ENCODE measurements around the gene CDH18. TPM values are rescaled to one million over a fixed set of nuclear protein-coding genes. Genes with fewer than 3 reads are reported as not detected.

Gene CDH18
- total RNA-seq, 2 experiments from 2014 or later, result not detected

- Mint-ChIP-seq H3K4me3 (no peak overlapping the region), H3K9me3 (peaks cover 2% of the 10 kb centered on the region), H3K27me3 (no peaks in the 10 kb centered on the region), H3K36me3 (no peaks in the 10 kb centered on the region), H3K27ac (no peak overlapping the region), H3K4me1 (ENCODE audit: low read depth) (no peaks in the 10 kb centered on the region)
- no peak for DNase-seq
- POLR2A ChIA-PET, result no interaction called here
- intact Hi-C loops (cut with micrococcal nuclease), result no loop called here
- CTCF ChIA-PET, result interaction anchor here (0.7 kb wide), 1 partner anchor 9 kb away, joined by 3 read pairs; no protein-coding TSS in a partner anchor
Observed at GRCh38 chr5:19745247-19745646, 242.8 kb downstream of the CDH18 start.

- Mint-ChIP-seq H3K9me3 (peaks cover 6% of the 10 kb centered on the region), H3K27ac (no peak overlapping the region), H3K27me3 (no peaks in the 10 kb centered on the region), H3K4me1 (ENCODE audit: low read depth) (no peaks in the 10 kb centered on the region), H3K4me3 (no peak overlapping the region), H3K36me3 (no peaks in the 10 kb centered on the region)
- intact Hi-C loops (cut with micrococcal nuclease), result no loop called here
- ChIA-PET CTCF (no interaction called here), POLR2A (no interaction called here)
- no peak for DNase-seq
Observed at GRCh38 chr5:19739671-19740070, 248.3 kb downstream of the CDH18 start.

GRCh38 chr5:19734776-19735175 is 253.2 kb downstream of the CDH18 start:
- intact Hi-C loops (cut with micrococcal nuclease), result no loop called here

GRCh38 chr5:19733612-19734495 is 254.1 kb downstream of the CDH18 start:
- no peak overlapping the region for H3K27ac Mint-ChIP-seq
- ChIA-PET CTCF (no interaction called here), POLR2A (no interaction called here)
- no peaks in the 10 kb centered on the region for H3K36me3 Mint-ChIP-seq
- no peaks in the 10 kb centered on the region for H3K27me3 Mint-ChIP-seq
- no peak overlapping the region for H3K4me3 Mint-ChIP-seq
- H3K4me1 Mint-ChIP-seq (ENCODE audit: low read depth), result no peaks in the 10 kb centered on the region
- H3K9me3 Mint-ChIP-seq, result peaks cover 8% of the 10 kb centered on the region
- no peak for DNase-seq
- intact Hi-C loops (cut with micrococcal nuclease), result no loop called here

More at GRCh38 chr5:19734776-19735175, 253.2 kb downstream of the CDH18 start:
- Mint-ChIP-seq H3K27me3 (no peaks in the 10 kb centered on the region), H3K36me3 (no peaks in the 10 kb centered on the region), H3K9me3 (peaks cover 8% of the 10 kb centered on the region), H3K4me1 (ENCODE audit: low read depth) (no peaks in the 10 kb centered on the region), H3K4me3 (no peak overlapping the region), H3K27ac (no peak overlapping the region)
- no peak for DNase-seq
- POLR2A ChIA-PET, result no interaction called here
- CTCF ChIA-PET, result no interaction called here

GRCh38 chr5:19728571-19728970 is 259.4 kb downstream of the CDH18 start:
- intact Hi-C loops (cut with micrococcal nuclease), result no loop called here
- peaks cover 12% of the 10 kb centered on the region for H3K9me3 Mint-ChIP-seq
- no peaks in the 10 kb centered on the region for H3K36me3 Mint-ChIP-seq
- H3K4me3 Mint-ChIP-seq, result no peak overlapping the region
- no peak overlapping the region for H3K27ac Mint-ChIP-seq
- DNase-seq, result no peak
- H3K4me1 Mint-ChIP-seq (ENCODE audit: low read depth), result no peaks in the 10 kb centered on the region
- POLR2A ChIA-PET, result no interaction called here
- CTCF ChIA-PET, result no interaction called here
- no peaks in the 10 kb centered on the region for H3K27me3 Mint-ChIP-seq

- intact Hi-C loops (cut with micrococcal nuclease), result no loop called here
- ChIA-PET POLR2A (no interaction called here), CTCF (no interaction called here)
- Mint-ChIP-seq H3K36me3 (no peaks in the 10 kb centered on the region), H3K4me1 (ENCODE audit: low read depth) (no peaks in the 10 kb centered on the region), H3K27ac (no peak overlapping the region), H3K9me3 (peaks cover 3% of the 10 kb centered on the region), H3K27me3 (no peaks in the 10 kb centered on the region), H3K4me3 (no peak overlapping the region)
- DNase-seq, result no peak
Observed at GRCh38 chr5:19719109-19719508, 268.9 kb downstream of the CDH18 start.

GRCh38 chr5:19713740-19714139 is 274.3 kb downstream of the CDH18 start:
- ChIA-PET CTCF (no interaction called here), POLR2A (no interaction called here)
- DNase-seq, result no peak
- Mint-ChIP-seq H3K27me3 (no peaks in the 10 kb centered on the region), H3K27ac (no peak overlapping the region), H3K9me3 (peaks cover 7% of the 10 kb centered on the region), H3K4me1 (ENCODE audit: low read depth) (no peaks in the 10 kb centered on the region), H3K36me3 (no peaks in the 10 kb centered on the region), H3K4me3 (no peak overlapping the region)
- intact Hi-C loops (cut with micrococcal nuclease), result no loop called here

GRCh38 chr5:19709403-19709802 is 278.6 kb downstream of the CDH18 start:
- Mint-ChIP-seq H3K36me3 (no peaks in the 10 kb centered on the region), H3K4me1 (ENCODE audit: low read depth) (no peaks in the 10 kb centered on the region), H3K9me3 (peaks cover 11% of the 10 kb centered on the region), H3K27me3 (no peaks in the 10 kb centered on the region), H3K4me3 (no peak overlapping the region), H3K27ac (no peak overlapping the region)
- ChIA-PET POLR2A (no interaction called here), CTCF (no interaction called here)
- no peak for DNase-seq
- intact Hi-C loops (cut with micrococcal nuclease), result no loop called here

GRCh38 chr5:19706776-19707175 is 281.2 kb downstream of the CDH18 start:
- intact Hi-C loops (cut with micrococcal nuclease), result no loop called here
- no peak overlapping the region for H3K4me3 Mint-ChIP-seq
- no peak overlapping the region for H3K27ac Mint-ChIP-seq
- DNase-seq, result no peak
- no peaks in the 10 kb centered on the region for H3K27me3 Mint-ChIP-seq
- CTCF ChIA-PET, result no interaction called here
- no peaks in the 10 kb centered on the region for H3K36me3 Mint-ChIP-seq
- POLR2A ChIA-PET, result no interaction called here
- H3K4me1 Mint-ChIP-seq (ENCODE audit: low read depth), result no peaks in the 10 kb centered on the region
- H3K9me3 Mint-ChIP-seq, result peaks cover 20% of the 10 kb centered on the region

- no peaks in the 10 kb centered on the region for H3K4me1 Mint-ChIP-seq (ENCODE audit: low read depth)
- CTCF ChIA-PET, result no interaction called here
- H3K9me3 Mint-ChIP-seq, result peaks cover 10% of the 10 kb centered on the region
- H3K36me3 Mint-ChIP-seq, result no peaks in the 10 kb centered on the region
- POLR2A ChIA-PET, result no interaction called here
- no peak overlapping the region for H3K4me3 Mint-ChIP-seq
- no peaks in the 10 kb centered on the region for H3K27me3 Mint-ChIP-seq
- intact Hi-C loops (cut with micrococcal nuclease), result no loop called here
- H3K27ac Mint-ChIP-seq, result no peak overlapping the region
- DNase-seq, result no peak
Observed at GRCh38 chr5:19701731-19702130, 286.3 kb downstream of the CDH18 start.

GRCh38 chr5:19694949-19695611 is 292.9 kb downstream of the CDH18 start:
- no peaks in the 10 kb centered on the region for H3K27me3 Mint-ChIP-seq
- intact Hi-C loops (cut with micrococcal nuclease), result no loop called here
- no peaks in the 10 kb centered on the region for H3K36me3 Mint-ChIP-seq
- no peak overlapping the region for H3K27ac Mint-ChIP-seq
- DNase-seq, result no peak
- peaks cover 7% of the 10 kb centered on the region for H3K9me3 Mint-ChIP-seq
- CTCF ChIA-PET, result no interaction called here
- no peaks in the 10 kb centered on the region for H3K4me1 Mint-ChIP-seq (ENCODE audit: low read depth)
- H3K4me3 Mint-ChIP-seq, result no peak overlapping the region
- POLR2A ChIA-PET, result no interaction called here

- ChIA-PET POLR2A (no interaction called here), CTCF (no interaction called here)
- Mint-ChIP-seq H3K36me3 (no peaks in the 10 kb centered on the region), H3K4me3 (no peak overlapping the region), H3K27me3 (no peaks in the 10 kb centered on the region), H3K4me1 (ENCODE audit: low read depth) (no peaks in the 10 kb centered on the region), H3K27ac (no peak overlapping the region), H3K9me3 (peaks cover 25% of the 10 kb centered on the region)
- intact Hi-C loops (cut with micrococcal nuclease), result no loop called here
- no peak for DNase-seq
Observed at GRCh38 chr5:19690978-19691377, 297.0 kb downstream of the CDH18 start.

- Mint-ChIP-seq H3K27me3 (no peaks in the 10 kb centered on the region), H3K36me3 (no peaks in the 10 kb centered on the region), H3K9me3 (peaks cover 25% of the 10 kb centered on the region), H3K4me3 (no peak overlapping the region), H3K27ac (no peak overlapping the region), H3K4me1 (ENCODE audit: low read depth) (no peaks in the 10 kb centered on the region)
- intact Hi-C loops (cut with micrococcal nuclease), result no loop called here
- CTCF ChIA-PET, result no interaction called here
- POLR2A ChIA-PET, result no interaction called here
- no peak for DNase-seq
Observed at GRCh38 chr5:19685473-19685872, 302.5 kb downstream of the CDH18 start.
